WTC11 (cell line): Measurements from ENCODE around the gene NBEA.

Experiments used
- CBFB ChIP-seq: sonication (generic); formaldehyde crosslinking; IDR thresholded peaks from 2 replicates; pipeline ENCODE4 v1.8.1; 2022; ENCODE audit warnings: mild to moderate bottlenecking, low read depth, missing genetic modification reagents
- CTCF ChIP-seq: fragments of 200-600 bp; IDR thresholded peaks from 2 replicates; pipeline ENCODE4 v1.8.0; 2022; ENCODE audit warnings: antibody characterized with exemption
- EMX1 ChIP-seq: fragments of 250-450 bp; sonication (Bioruptor Pico); IDR thresholded peaks from 2 replicates; pipeline ENCODE4 v1.8.0; 2021; ENCODE audit warnings: mild to moderate bottlenecking
- FOXP1 ChIP-seq: sonication (generic); formaldehyde crosslinking; IDR thresholded peaks from 2 replicates; pipeline ENCODE4 v1.8.0; 2022; ENCODE audit warnings: missing genetic modification reagents, mild to moderate bottlenecking, moderate library complexity, borderline replicate concordance
- MAX ChIP-seq: sonication (generic); formaldehyde crosslinking; IDR thresholded peaks from 2 replicates; pipeline ENCODE4 v1.8.0; 2022; ENCODE audit warnings: mild to moderate bottlenecking, missing genetic modification reagents
- MXD4 ChIP-seq: fragments of 250-450 bp; sonication (Bioruptor Pico); IDR thresholded peaks from 2 replicates; pipeline ENCODE4 v1.8.0; 2021; ENCODE audit warnings: mild to moderate bottlenecking, moderate library complexity, borderline replicate concordance
- SMAD3 ChIP-seq: sonication (generic); formaldehyde crosslinking; IDR thresholded peaks from 2 replicates; pipeline ENCODE4 v1.8.0; 2022; ENCODE audit warnings: missing genetic modification reagents, mild to moderate bottlenecking, borderline replicate concordance
- TEAD4 ChIP-seq: sonication (generic); formaldehyde crosslinking; IDR thresholded peaks from 2 replicates; pipeline ENCODE4 v1.8.0; 2022; ENCODE audit warnings: mild to moderate bottlenecking, missing genetic modification reagents
- TP53 ChIP-seq: sonication (generic); formaldehyde crosslinking; IDR thresholded peaks from 2 replicates; pipeline ENCODE4 v1.8.1; 2023; ENCODE audit warnings: mild to moderate bottlenecking, missing genetic modification reagents
- ZNF121 ChIP-seq: sonication (generic); formaldehyde crosslinking; IDR thresholded peaks from 2 replicates; pipeline ENCODE4 v1.8.0; 2023; ENCODE audit warnings: missing genetic modification reagents
- TF ChIP-seq, protein P1 (sequence below): sonication (generic); formaldehyde crosslinking; IDR thresholded peaks from 2 replicates; pipeline ENCODE4 v1.8.1; 2022; ENCODE audit warnings: low read depth, missing genetic modification reagents, borderline replicate concordance
- TF ChIP-seq, protein P2 (sequence below): sonication (generic); formaldehyde crosslinking; IDR thresholded peaks from 2 replicates; pipeline ENCODE4 v1.8.1; 2022; ENCODE audit warnings: missing genetic modification reagents, borderline replicate concordance

DNA sequence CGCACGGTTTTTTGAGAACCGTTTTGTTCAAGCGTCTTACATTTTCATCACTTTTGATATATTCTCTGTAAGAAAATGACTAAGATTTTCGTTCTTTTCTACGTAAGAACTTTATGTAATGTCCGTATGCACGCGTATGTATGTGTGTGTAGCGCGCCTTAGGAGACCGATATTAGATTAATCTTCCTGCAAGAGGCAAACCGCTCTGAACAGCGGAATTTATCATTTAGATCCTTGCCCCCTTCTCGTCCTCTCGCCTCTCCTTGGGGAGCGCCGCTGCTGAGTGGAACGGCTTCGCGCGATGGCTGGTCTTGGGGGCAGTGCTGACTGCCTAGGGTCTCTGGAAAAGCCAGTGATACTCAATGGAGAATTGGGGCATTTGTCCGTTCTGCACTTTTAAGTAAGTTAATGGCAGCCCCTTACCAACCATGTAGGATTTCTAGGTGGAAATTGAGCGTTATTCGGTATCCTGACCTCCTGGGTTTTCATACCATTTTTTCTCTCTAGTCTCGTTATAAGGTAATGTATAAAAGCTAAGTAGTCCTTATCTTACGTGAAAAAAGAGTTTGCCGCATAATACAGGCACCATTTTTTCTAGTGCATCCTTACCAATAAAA lies 529.7 kb downstream of the NBEA start:
- TF ChIP-seq CTCF, result no peak
- no peak for TF ChIP-seq MAX
- no peak for TF ChIP-seq FOXP1
- TF ChIP-seq ZNF121 (CRISPR knock-in tag), result no peak
- no peak for TF ChIP-seq EMX1 (CRISPR knock-in tag)
- TF ChIP-seq TP53 (CRISPR knock-in tag), result no peak
- TF ChIP-seq TEAD4 (CRISPR knock-in tag), result no peak
- TF ChIP-seq MXD4 (CRISPR knock-in tag), result no peak
- TF ChIP-seq, protein P1, sequence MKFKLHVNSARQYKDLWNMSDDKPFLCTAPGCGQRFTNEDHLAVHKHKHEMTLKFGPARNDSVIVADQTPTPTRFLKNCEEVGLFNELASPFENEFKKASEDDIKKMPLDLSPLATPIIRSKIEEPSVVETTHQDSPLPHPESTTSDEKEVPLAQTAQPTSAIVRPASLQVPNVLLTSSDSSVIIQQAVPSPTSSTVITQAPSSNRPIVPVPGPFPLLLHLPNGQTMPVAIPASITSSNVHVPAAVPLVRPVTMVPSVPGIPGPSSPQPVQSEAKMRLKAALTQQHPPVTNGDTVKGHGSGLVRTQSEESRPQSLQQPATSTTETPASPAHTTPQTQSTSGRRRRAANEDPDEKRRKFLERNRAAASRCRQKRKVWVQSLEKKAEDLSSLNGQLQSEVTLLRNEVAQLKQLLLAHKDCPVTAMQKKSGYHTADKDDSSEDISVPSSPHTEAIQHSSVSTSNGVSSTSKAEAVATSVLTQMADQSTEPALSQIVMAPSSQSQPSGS, result no peak
- TF ChIP-seq, protein P2, sequence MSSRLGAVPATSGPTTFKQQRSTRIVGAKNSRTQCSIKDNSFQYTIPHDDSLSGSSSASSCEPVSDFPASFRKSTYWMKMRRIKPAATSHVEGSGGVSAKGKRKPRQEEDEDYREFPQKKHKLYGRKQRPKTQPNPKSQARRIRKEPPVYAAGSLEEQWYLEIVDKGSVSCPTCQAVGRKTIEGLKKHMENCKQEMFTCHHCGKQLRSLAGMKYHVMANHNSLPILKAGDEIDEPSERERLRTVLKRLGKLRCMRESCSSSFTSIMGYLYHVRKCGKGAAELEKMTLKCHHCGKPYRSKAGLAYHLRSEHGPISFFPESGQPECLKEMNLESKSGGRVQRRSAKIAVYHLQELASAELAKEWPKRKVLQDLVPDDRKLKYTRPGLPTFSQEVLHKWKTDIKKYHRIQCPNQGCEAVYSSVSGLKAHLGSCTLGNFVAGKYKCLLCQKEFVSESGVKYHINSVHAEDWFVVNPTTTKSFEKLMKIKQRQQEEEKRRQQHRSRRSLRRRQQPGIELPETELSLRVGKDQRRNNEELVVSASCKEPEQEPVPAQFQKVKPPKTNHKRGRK, result no peak
- TF ChIP-seq CBFB, result no peak
- no peak for TF ChIP-seq SMAD3 (CRISPR knock-in tag)
